Activated CD4-positive, alpha-beta T cell treated with anti-CD3 and anti-CD28 coated beads for 48 hours (primary cell): Measurements from ENCODE around the gene CBLB.
"Not testable (repeated sequence)": the region's sequence is repeated elsewhere in the genome, so short reads cannot be mapped to it uniquely, and the experiment has no call there.

Experiments
- DNase-seq: peaks from one replicate; pipeline ENCODE4 v3.0.0-alpha.2; 2020

The CBLB gene

GRCh38 chr3:105747060-105747541 is 121.7 kb downstream of the CBLB start:
- DNase-seq, result no peak

GRCh38 chr3:105746231-105746996 is 122.4 kb downstream of the CBLB start:
- DNase-seq, result no peak

GRCh38 chr3:105745046-105745445 is 123.8 kb downstream of the CBLB start:
- no peak for DNase-seq

GRCh38 chr3:105744202-105744601 is 124.6 kb downstream of the CBLB start:
- no peak for DNase-seq

- DNase-seq, result no peak
Measured at GRCh38 chr3:105733356-105733755, 135.5 kb downstream of the CBLB start.

- no peak for DNase-seq
Measured at GRCh38 chr3:105731686-105732085, 137.1 kb downstream of the CBLB start.

GRCh38 chr3:105730801-105731354 is 137.9 kb downstream of the CBLB start:
- DNase-seq, result no peak

- no peak for DNase-seq
Measured at GRCh38 chr3:105729667-105730066, 139.1 kb downstream of the CBLB start.

GRCh38 chr3:105728771-105729312 is 140.0 kb downstream of the CBLB start:
- no peak for DNase-seq

- DNase-seq, result not testable (repeated sequence)
Measured at GRCh38 chr3:105727036-105727435, 141.8 kb downstream of the CBLB start.

GRCh38 chr3:105722943-105723556 is 145.8 kb downstream of the CBLB start:
- no peak for DNase-seq

- no peak for DNase-seq
Measured at GRCh38 chr3:105719791-105720190, 149.0 kb downstream of the CBLB start.

GRCh38 chr3:105715372-105715771 is 153.4 kb downstream of the CBLB start:
- no peak for DNase-seq

- DNase-seq, result no peak
Measured at GRCh38 chr3:105714453-105714852, 154.4 kb downstream of the CBLB start.

- DNase-seq, result no peak
Measured at GRCh38 chr3:105708980-105709379, 159.8 kb downstream of the CBLB start.

GRCh38 chr3:105707009-105707408 is 161.8 kb downstream of the CBLB start:
- DNase-seq, result no peak

- DNase-seq, result no peak
Measured at GRCh38 chr3:105704726-105705410, 163.9 kb downstream of the CBLB start.

- peak; percentile 46 for DNase-seq
Measured at GRCh38 chr3:105700575-105700974, 168.2 kb downstream of the CBLB start.

- no peak for DNase-seq
Measured at GRCh38 chr3:105691633-105692032, 177.2 kb downstream of the CBLB start.

GRCh38 chr3:105691053-105691452 is 177.8 kb downstream of the CBLB start:
- no peak for DNase-seq

- DNase-seq, result no peak
Measured at GRCh38 chr3:105688821-105689220, 180.0 kb downstream of the CBLB start.

- DNase-seq, result no peak
Measured at GRCh38 chr3:105686278-105686897, 182.4 kb downstream of the CBLB start.

- no peak for DNase-seq
Measured at GRCh38 chr3:105679951-105680350, 188.9 kb downstream of the CBLB start.
